Measurements from ENCODE around the gene SEPHS2.

Gene SEPHS2

DNA sequence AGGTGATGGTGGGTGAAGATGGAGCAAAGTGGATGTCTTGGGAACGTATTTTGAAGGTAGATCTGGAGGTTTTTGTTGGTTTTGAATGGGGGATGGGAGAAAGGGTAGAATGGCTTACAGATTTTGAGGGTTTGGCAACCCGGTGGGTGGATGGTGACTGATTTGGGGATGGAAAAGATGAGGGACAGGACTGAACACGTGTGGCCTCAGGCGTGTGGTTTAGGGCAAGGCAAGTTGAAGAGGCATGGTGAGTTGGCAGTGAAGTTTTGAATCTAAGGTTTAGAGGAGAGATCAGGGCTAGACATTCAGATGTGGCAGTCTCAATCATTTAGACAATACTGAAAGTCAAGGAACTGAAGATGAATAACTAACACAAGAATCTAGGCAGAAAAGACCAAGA lies 10.8 kb downstream of the SEPHS2 start:
- FAIRE-seq (no peak), DNase-seq (ENCODE audit: insufficient read length, low spot score) (no peak)

DNA sequence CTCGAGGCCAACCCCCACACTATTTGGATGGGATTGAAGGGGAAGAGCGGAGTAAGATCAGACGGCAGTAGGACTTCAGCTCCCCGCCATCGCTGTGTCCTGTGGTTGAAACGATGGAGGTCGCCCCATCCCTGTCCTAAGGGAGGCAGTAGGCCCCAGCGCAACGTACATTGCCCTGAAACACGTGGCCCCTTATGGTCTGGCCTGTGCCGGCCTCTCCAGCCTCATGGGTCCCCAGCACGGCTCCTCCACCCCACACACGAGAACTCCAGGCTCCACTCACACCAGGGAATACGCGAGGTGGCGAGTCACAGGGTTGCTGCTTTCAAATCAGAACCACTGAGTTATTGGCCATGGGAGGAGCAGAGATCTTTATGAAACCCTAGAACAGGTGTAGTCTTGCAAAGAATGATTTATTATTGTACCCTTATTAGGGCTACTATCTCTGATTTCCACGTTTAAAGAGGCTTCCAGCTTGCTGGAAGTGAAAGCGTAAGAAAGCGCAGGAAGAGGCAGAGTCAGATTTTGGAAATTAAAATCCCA lies 15.2 kb downstream of the SEPHS2 start:
- FAIRE-seq (no peak), DNase-seq (ENCODE audit: insufficient read length, low spot score) (no peak)

DNA sequence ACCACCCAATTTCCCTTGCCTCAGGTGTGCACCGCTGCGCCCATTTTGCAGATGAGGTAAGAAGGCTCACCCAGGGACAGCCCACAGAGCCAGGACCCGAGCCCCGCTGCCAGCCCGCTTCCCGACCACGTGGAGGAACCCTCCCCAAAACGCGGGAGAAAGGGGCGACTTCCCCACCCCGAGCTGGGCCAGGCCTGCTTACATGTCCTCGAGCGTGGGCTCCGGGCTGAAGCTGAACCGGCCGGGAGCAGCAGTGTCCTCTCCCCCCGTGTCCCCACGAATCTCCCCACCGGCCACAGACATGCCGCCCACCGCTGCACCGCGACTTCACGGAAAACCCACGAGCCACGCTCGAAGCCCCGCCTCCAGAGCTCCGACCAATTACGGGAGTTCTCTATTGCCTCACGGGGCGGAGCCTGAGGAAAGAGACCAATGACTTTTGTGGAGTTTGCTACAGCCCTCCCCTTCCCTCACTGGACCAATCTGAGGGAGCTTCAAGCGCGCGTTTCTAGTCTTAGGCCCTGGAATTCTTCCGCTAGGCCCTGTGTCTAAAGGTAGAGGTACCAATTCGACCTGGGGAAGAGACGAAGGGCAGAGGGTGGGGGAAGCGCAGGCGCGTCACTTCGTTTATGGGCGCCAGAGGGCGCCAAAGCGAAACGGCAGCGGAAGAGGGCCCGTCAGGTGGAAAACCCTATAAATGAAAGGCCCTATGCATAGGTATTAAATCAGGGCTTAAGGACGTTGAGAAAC lies 15.8 kb downstream of the SEPHS2 start, which contains the start of gene DCTPP1:
Gene DCTPP1 (minus strand): TSS at position 353 of the 750 bp plus-strand sequence. CDS start 50 bp downstream, at position 303.
- FAIRE-seq = no peak
- DNase-seq (ENCODE audit: insufficient read length, low spot score) = peak; percentile 98

DNA sequence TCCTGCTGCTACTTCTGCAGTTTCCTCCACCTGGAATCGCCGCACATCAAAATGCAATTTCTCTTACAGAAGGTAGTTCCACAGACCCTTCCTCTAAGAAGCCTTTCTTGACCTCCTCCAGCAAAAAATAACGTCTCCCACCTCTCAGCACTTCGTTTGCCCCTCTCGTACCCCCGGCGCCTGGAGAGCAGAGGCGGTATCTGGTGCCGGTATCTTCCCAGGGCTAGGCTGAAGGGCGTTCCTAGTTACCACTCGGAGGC lies 16.3 kb downstream of the SEPHS2 start:
- DNase-seq (ENCODE audit: insufficient read length, low spot score) (no peak), FAIRE-seq (no peak)

DNA sequence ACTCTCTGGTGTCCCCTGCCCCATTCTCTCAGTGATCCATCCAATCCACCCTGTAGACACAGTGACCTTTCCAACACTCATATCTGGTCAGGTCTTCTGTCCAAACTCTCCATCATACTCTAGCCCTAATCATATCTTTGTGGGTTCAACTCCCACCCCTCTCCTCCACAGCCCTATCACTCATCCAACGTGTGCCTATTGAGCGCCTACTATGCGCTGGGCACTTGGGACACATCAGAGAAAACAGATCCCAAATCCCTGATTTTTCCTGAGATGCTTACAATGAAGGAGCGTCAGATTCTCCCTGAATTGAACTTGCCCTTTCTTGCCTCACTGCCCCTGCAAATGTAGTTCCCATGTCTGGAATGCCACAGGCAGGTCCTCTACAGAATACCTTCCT lies 17.6 kb downstream of the SEPHS2 start:
- FAIRE-seq = no peak
- DNase-seq (ENCODE audit: insufficient read length, low spot score) = no peak

DNA sequence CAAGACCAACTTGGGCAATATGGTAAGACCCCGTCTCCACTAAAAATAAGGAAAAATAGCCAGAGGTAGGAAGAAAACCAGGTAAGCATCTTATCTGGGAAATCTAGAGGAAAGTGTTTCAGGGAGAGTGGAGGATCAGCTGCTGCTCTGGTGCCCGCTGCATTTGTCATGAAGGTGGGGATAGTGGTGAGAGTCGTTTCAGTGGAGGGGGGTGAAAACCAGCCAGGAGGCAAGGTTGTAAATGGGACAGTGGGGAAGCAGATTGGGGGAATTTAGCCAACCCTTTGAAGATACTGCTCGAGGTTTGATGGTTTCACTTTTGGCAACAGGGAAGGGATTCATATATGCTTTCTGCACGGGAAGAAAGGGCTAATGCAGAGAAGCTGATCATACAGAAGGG lies 24.7 kb downstream of the SEPHS2 start:
- DNase-seq (ENCODE audit: insufficient read length, low spot score) (no peak), FAIRE-seq (no peak)

DNA sequence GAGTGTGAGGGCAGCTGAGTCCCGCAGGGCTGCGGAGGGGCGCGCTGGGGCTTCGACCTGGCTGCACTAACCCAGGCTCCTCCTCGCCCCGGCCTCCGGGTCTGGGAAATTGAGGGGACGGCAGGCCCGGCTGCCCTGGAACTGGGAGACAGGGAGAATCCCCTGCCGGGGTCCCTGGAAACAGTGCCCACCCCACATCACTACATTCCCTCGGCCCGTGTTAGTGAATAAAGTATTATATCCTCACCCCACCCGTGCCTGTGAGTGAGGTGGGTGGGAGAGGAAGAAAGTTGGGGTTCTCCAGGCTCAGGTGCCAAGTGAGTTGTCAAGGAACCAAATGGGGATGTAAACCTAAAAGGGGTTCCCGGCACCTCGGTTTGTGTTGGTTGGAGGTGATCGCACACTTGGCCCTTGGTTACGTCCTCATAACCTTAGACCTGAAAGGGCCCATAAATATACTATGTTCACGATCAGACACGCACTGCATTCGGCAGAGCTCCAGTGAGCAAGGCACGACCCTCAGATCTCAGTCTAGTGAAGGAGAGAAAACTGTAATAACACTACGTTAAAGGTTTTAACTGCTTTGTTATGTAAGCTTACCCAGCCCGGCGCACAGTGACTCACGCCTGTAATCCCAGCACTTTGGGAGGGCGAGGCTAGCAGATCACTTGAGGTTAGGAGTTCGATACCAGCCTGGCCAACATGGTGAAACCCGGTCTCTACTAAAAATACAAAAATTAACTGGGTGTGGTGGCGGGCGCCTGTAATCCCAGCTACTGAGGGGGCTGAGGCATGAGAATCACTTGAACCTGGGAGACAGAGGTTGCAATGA lies 27.1 kb downstream of the SEPHS2 start:
- DNase-seq (ENCODE audit: insufficient read length, low spot score) (no peak), FAIRE-seq (no peak)

DNA sequence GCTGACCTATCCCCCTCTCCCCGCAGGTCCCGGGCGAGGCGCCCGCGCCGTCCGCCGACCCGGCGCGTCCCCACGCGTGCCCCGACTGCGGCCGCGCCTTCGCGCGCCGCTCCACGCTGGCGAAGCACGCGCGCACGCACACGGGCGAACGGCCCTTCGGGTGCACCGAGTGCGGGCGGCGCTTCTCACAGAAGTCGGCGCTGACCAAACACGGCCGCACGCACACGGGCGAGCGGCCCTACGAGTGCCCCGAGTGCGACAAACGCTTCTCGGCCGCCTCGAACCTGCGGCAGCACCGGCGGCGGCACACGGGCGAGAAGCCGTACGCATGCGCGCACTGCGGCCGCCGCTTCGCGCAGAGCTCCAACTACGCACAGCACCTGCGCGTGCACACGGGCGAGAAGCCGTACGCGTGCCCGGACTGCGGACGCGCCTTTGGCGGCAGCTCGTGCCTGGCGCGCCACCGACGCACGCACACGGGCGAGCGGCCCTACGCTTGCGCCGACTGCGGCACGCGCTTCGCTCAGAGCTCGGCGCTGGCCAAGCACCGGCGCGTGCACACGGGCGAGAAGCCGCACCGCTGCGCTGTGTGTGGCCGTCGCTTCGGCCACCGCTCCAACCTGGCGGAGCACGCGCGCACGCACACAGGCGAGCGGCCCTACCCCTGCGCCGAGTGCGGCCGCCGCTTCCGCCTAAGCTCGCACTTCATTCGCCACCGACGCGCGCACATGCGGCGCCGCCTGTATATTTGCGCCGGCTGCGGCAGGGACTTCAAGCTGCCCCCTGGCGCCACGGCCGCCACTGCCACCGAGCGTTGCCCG lies 27.9 kb downstream of the SEPHS2 start:
- DNase-seq (ENCODE audit: insufficient read length, low spot score) (peak; percentile 56), FAIRE-seq (peak; percentile 97)

DNA sequence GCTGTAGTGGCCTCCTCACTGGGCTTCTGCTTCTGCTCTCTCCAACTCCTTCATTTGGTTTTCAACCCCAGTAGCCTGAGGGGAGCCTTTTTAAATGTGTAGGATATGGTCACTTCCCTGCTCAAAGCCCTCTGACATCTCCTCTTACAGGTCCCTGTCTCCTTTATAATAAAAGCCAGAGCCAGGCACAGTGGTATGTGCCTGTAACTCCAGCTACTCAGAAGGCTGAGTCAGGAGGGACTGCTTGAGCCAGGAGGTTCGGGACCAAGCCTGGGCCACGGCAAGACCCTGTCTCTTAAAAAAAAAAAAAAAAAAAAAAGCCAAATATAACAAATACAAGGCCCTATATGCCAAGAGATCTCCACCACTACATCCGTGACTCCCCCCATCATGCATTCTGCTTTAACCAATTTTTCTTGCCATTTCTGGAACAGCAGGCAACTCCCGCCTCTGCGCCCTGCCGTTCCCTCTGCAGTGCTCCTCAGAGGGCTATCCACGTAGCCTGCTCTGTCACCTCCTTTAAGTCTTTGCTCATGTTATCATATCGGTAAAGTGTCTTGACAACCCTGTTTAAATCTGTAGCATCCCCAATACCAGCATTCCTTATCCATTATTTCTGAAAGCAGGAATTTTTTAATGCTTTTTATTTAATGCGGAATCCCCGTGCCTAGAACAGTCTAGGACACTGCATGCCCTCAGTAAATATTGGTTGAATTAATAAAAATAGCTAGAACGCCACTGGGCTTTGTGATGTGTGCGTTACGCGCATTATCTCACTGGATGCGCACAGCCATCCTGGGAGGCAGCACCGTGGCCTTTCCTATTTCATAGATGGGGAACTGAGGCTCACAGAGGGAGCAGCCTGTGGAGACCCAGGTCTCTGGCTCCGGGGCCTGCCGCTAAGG lies 28.8 kb downstream of the SEPHS2 start:
- FAIRE-seq (no peak), DNase-seq (ENCODE audit: insufficient read length, low spot score) (no peak)

DNA sequence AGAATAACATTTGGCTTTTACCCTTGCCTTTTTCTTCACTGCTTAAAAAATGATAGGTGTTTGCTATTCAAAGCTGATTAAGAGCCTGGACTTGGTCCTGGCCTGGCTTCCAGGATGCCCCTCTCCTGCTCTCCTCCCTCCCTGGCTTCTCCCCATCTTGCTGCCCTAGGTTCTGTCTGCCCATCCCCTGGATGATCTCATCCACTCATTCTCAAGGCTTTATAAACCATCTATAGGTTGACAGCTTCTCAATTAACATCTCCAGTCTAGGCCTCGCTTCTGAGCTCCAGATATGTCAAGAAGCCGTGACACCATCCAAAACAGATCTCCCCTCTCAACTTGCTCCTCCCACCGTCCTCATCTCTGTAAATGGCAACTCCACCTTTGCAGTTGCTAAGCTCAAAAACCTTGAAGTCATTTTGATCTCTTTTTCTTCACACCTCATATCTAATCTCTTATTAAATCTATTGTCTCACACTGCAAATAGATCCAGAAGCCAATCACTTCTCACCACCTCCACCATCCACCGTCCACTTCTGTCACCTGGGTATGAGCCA lies 29.5 kb downstream of the SEPHS2 start:
- DNase-seq (ENCODE audit: insufficient read length, low spot score) (no peak), FAIRE-seq (no peak)

DNA sequence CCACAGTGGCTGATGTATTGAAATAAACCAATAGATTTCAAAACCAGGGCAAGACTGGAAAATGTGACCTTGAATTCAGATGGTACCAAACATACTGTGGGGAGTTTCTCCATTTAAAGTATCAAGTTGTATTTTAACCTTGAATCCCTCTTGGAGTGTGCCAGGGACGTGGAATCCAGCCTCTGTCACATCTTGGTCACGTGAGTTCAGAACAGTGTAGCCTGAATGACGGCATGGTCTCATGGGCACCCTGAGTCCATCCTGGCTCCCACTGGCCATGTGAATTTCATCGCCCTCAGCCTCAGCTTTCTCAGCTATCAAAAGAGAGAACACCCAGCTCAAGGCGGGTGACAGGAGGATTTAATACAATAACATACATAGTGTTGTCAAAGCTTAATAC lies 31.5 kb downstream of the SEPHS2 start:
- DNase-seq (ENCODE audit: insufficient read length, low spot score) (no peak), FAIRE-seq (no peak)

DNA sequence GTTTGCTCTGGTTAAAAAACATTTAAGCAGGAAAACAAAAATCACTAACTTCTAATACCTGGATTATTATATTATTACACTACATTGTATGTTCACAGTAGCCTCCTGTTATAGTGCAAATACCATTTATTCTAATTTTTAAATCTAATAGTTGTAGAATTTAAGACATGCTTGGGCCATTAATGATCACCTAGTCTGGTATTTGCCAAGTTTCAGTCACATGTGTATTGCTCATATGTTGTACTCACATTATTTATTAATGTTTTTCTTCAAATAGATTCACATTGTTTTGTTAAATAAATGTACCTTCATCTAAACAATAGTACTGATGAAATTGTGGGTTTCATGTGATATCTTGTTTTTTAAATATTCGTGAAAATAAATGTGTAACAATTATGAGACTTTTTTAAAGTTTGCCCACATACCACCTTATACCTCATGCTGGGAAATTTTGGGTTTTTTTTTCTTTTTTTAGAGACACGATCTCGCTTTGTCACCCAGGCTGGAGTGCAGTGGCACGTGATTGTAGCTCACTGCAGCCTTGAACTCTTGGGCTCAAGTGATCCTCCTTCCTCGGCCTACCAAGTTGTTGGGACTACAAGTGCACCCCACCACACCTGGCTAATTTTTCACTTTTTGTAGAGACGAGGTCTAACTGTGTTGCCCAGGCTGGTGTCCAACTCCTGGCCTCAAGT lies 32.4 kb downstream of the SEPHS2 start:
- FAIRE-seq = no peak

DNA sequence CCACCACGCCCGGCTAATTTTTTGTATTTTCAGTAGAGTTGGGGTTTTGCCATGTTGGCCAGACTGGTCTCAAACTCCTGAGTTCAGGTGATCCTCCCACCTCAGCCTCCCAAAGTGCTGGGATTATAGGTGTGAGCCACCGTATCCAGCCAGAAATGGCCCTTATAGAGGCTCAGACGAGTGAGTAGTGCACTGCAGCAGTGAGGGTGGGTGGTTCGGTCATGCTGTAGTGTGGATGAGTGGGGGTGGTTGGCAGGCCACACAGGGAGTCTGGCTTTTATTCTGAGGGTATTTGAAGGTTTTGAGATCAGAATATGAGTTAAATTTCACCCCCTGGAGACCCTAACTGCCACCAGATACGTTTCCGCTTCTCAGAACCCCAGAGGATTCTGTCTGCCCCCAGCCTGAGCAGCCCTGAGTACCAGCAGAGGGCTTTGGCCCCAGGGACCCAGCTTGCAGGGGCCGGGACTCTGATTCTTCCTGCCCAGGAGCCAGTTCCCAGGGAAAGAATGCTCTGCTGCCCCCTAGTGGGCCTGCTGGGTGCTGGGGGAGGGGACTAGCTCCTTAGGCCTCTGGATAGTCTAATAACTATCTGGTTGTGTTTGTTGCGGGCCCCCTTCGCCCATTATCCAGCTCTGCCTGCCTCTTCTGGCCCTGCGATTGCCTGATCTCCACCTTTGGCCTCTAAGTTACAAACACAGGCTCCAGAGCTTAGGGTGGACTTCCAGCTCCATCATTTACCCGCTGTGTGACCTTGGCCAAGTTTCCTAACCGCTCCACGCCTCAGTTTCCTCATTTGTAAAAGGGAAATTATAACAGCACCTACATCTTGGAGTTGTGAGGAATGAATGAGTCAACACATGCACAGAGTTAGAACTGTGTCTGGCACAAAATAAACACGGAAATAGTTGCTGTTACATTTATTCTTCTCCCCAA lies 36.3 kb downstream of the SEPHS2 start:
- FAIRE-seq = no peak
- peak; percentile 90 for DNase-seq (ENCODE audit: insufficient read length, low spot score)

More for the DNA sequence above, 32.4 kb downstream of the SEPHS2 start:
- DNase-seq (ENCODE audit: insufficient read length, low spot score) = no peak

DNA sequence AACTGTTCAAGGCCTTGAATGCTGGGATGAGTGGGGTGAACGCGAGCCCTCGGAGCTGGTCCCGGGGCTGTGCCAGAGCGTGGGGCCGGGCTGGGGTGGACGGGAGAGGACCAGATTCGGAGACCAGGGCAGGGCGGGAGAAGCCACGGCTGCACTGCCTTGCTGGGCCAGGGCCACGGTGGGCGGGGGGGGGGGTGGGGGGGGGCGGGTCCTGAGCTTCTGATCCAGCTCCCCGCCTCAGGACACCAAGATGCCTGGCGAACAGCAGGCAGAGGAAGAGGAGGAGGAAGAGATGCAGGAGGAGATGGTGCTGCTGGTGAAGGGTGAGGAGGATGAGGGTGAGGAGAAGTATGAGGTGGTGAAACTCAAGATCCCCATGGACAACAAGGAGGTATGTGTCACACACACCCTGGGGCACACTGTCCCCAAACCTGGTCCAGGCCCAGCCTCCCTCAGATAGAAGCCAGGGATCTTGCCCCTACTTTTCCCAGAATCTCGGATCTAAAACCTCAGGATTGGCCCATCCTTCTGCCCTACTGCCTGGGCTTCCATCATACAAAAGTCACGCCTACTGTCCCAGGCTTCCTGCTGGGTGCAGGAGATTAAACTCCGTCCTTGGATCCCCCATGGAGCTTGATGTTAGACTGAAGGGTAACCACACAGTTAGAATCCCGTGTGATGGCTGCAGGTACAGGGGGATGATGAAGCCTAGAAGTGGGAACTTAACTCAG lies 37.7 kb downstream of the SEPHS2 start:
- FAIRE-seq = no peak
- DNase-seq (ENCODE audit: insufficient read length, low spot score) = no peak

DNA sequence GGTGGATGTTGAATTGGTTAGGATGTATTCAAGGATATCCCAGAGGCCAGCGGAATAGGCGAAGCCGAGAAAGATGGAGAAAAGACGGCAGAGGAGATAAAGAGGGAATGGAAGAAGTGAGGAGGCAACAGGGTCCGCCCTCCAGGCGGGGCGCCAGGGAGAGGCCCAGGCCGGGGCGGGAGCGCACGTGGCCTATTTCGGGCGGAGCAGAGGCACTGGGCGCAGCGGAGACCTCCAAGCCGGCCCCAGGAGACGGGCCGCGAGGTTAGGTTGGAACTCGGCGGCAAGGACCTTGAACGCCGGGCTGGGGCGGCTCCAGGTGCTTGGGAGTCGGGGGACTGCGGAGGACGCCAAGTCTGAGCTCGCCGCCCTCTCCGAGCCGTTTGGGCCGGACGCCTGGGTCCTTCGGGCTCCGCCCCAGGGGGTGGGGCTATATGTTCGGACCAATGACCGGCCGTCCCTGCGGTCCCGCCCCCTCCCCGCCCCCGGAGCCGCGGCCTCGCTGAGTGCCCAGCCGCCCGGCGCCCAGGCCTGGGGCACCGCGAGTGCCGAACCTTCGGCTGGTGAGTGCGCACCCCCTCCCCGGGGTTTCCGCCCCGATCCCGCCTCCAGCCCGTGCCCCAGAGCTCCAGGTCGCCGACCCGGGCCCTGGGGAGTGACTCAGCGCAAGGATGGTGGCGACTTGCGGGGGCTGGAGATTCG lies 38.4 kb downstream of the SEPHS2 start, which contains the start of gene ZNF771:
Gene ZNF771 (plus strand): TSS at position 505 of the 702 bp plus-strand sequence. CDS start 448 bp downstream, outside the sequence.
- DNase-seq (ENCODE audit: insufficient read length, low spot score) (peak; percentile 82), FAIRE-seq (no peak)

DNA sequence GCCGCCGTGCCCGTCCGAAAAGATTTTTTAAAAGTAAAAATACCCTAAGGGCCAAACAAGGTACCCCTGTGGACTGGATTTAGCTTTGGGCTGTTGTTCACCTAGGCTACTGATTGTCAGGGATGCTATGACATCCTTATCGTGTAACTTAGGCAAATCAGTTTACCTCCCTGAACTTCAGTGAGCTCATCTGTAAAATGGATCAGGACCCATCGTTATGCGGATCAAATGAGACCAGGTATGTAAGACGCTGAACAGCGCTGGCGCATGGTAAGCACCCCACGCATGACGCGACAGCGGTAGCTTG lies 38.9 kb downstream of the SEPHS2 start:
- FAIRE-seq (no peak), DNase-seq (ENCODE audit: insufficient read length, low spot score) (no peak)
